Left kidney (tissue), 2 donors: ENCODE results near the gene CRYGS. TPM values are rescaled to one million over a fixed set of nuclear protein-coding genes. Genes with fewer than 3 reads are reported as not detected.

Source experiments
- DNase-seq: peaks from one replicate; pipeline ENCODE4 v3.0.0-alpha.2; 2013
- polyA plus RNA-seq: library from polyadenylated mRNA; unstranded; fragments of 120-200 nt; gene quantifications from one replicate; pipeline ENCODE4 v1.2.1, GENCODE V29; 2013; ENCODE audit not compliant: insufficient read length

The CRYGS gene
- polyA plus RNA-seq, 1 donor: 11.6 TPM

DNA sequence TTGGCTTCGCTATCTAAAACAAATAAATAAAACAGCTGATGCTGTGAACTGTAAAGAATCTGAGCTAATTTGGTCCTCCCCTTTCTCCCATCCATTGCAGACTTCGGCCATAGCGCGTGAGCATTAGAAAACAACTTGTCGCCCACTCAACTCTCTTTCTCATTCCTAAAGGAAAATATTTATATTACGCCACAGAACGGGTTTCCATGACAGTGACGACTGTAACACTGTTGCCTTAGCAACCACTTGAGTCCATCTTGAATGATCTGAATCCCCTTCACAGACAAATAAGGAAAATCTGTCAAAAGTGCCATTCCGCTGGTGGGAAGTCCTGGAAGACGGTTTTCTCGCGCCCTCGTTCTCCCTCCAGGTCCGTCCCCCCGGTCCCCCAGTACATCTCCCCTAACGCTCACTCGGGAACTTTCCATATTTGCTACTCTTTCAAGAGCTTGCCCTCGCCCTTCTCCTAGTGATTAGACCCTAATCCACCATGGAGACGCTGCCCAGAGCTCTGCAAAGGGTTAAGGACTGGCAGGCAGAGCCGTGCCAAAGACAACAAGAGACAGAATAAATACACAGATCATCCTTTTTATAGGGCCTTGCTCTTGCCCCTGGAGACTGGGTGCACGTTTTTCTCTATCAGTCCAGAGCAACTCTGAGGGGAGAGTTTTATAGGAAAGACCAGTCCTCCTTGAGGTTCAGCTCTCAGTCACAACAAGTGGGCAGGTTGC, 50.5 kb downstream of the CRYGS start:
- DNase-seq: no peak

DNA sequence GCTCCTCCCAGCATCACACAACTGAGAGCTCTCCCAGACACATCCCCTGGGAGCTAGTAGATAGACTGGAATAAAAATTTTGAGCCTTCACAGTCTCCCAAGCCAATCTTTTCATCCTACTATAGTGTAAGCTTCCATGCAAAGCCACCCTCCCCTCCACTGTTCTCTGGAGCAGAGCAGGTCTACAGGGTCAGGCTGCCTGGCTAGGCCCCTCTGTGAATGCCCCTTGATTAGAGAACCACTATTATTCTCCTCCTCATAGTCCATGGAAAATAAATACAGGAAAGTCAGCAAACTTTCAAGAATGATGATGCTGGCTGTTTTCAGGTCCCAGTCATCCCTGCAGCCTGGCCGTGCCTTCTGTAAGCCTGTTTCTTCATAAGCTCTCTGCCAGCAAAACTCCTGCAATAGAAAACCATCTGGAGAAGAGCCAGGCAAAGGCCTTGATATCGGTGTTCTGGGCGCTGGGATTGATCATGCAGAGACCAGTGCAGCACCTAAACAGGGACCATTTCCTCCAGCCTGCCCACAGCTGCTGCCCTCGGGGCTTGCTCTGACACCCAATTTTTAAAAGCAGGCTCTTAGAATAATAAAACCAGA, 51.7 kb downstream of the CRYGS start:
- no peak for DNase-seq

- no peak for DNase-seq
Observed at GRCh38 chr3:186489507-186489906, 54.7 kb downstream of the CRYGS start.

Other genes starting within 250 kb of the CRYGS start
- gene DGKG, start 182.1 kb downstream of the CRYGS start, polyA plus RNA-seq: 0.43 TPM
- gene TBCCD1, start 23.0 kb upstream of the CRYGS start, polyA plus RNA-seq: 25.9 TPM
- 74.6 TPM for gene DNAJB11, start 26.3 kb upstream of the CRYGS start, polyA plus RNA-seq
- gene AHSG, start 68.7 kb upstream of the CRYGS start, polyA plus RNA-seq: 0.62 TPM
- 0.28 TPM for gene FETUB, start 96.0 kb upstream of the CRYGS start, polyA plus RNA-seq
- 2.0 TPM for gene HRG, start 121.6 kb upstream of the CRYGS start, polyA plus RNA-seq
- gene KNG1, start 173.0 kb upstream of the CRYGS start, polyA plus RNA-seq: 56.9 TPM
- gene EIF4A2, start 239.2 kb upstream of the CRYGS start, polyA plus RNA-seq: 869 TPM